Endothelial cell (in vitro differentiated cells): Measurements from ENCODE around the gene SRXN1. TPM values are rescaled to one million over a fixed set of nuclear protein-coding genes. Genes with fewer than 3 reads are reported as not detected.

Experiments used
- DNase-seq: peaks from one replicate; pipeline ENCODE4 v3.0.0; 2021; ENCODE audit warnings: low spot score
- H3K27ac Mint-ChIP-seq: one replicate; pipeline ENCODE4 v1.8.0; 2021; ENCODE audit warnings: mixed read lengths, inconsistent platforms; ENCODE audit not compliant: unreplicated experiment
- H3K27me3 Mint-ChIP-seq: one replicate; pipeline ENCODE4 v1.8.0; 2021; ENCODE audit warnings: mild to moderate bottlenecking, moderate library complexity, mixed read lengths, inconsistent platforms; ENCODE audit not compliant: unreplicated experiment
- H3K36me3 Mint-ChIP-seq: one replicate; pipeline ENCODE4 v1.8.0; 2021; ENCODE audit warnings: mild to moderate bottlenecking, low read depth, mixed read lengths, inconsistent platforms; ENCODE audit not compliant: unreplicated experiment
- H3K4me1 Mint-ChIP-seq: one replicate; pipeline ENCODE4 v1.8.0; 2021; ENCODE audit warnings: mild to moderate bottlenecking, mixed read lengths, inconsistent platforms; ENCODE audit not compliant: unreplicated experiment
- H3K4me3 Mint-ChIP-seq: one replicate; pipeline ENCODE4 v1.8.0; 2021; ENCODE audit warnings: mild to moderate bottlenecking, mixed read lengths, inconsistent platforms; ENCODE audit not compliant: unreplicated experiment
- H3K9me3 Mint-ChIP-seq: one replicate; pipeline ENCODE4 v1.8.0; 2021; ENCODE audit warnings: mixed read lengths, inconsistent platforms; ENCODE audit not compliant: unreplicated experiment
- CTCF ChIP-seq: fragments of 200-600 bp; sonication (generic); IDR thresholded peaks from one replicate; pipeline ENCODE4 v1.5.0; 2021; ENCODE audit warnings: antibody characterized with exemption; ENCODE audit not compliant: unreplicated experiment
- total RNA-seq: library from RNA; stranded (reverse); fragmentation: NEBNext Ultra II Directional; extraction: Animal tissue kit (Norgen Biotek cat#: 25700); gene quantifications from one replicate; pipeline ENCODE4 v1.2.1, GENCODE V29; 2021; ENCODE audit not compliant: unreplicated experiment

Gene SRXN1
- total RNA-seq, 1 donor from 2014 or later: 4.1 TPM

DNA sequence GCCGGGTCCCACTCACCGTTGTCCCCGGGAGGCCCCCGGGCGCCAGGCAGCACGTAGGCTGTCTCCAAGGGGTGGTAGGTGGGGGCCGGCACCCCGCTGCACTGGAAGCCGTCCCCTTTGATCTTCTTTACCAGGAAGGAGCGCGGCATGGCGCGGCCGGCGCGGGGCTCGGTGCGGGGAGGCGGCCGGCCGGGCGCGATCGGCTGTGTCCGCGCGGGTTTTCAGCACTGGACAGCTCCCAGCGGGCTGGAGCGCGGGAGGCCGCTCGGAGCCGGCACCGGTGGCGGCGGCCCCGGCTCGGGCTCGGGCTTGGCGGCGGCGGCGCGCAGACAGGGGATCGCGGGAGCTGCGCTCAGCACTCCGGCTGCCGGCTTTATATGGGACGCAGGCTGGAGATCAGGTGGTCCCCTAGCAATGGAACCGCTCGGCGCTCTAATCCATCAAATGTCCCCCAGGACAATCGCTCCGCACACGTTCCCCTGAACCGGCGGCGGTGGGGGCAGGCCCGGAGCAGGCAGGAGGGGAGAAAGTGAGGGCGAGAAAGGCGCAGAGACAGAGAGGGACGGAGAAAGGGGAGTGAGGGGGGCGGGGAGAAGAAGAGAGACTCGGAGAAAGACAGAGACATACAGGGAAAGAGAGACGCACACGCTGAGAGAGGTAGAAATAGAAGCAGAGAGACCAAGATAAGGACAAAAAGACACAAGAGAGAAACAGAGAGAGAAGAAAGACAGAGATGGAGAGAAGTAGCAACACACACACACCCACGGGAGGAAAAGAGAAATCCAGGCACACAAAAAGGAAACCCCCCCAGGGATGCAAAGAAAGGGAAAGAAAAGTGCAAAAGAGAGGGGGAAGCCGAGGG is 22.7 kb upstream of the SRXN1 start, which contains the start of gene SCRT2:
TSS of gene SCRT2 (minus strand) at position 350 of the 862 bp plus-strand sequence. CDS start at position 149, 201 bp downstream.
- Mint-ChIP-seq H3K27me3 (peaks cover 9% of the 10 kb centered on the region), H3K27ac (no peak within 1 kb of the TSS), H3K4me1 (peaks cover 11% of the 10 kb centered on the region), H3K9me3 (no peaks in the 10 kb centered on the region), H3K4me3 (peak within 1 kb of the TSS; percentile 61), H3K36me3 (no peaks in the 10 kb centered on the region)
- peak; percentile 91 for DNase-seq
- TF ChIP-seq CTCF: no peak

- H3K4me3 Mint-ChIP-seq: no peak overlapping the region
- H3K9me3 Mint-ChIP-seq: no peaks in the 10 kb centered on the region
- no peak for TF ChIP-seq CTCF
- peaks cover 11% of the 10 kb centered on the region for H3K4me1 Mint-ChIP-seq
- no peaks in the 10 kb centered on the region for H3K36me3 Mint-ChIP-seq
- H3K27me3 Mint-ChIP-seq: peaks cover 9% of the 10 kb centered on the region
- DNase-seq: no peak
- H3K27ac Mint-ChIP-seq: no peak overlapping the region
Observed at GRCh38 chr20:675033-675452, 22.0 kb upstream of the SRXN1 start.

DNA sequence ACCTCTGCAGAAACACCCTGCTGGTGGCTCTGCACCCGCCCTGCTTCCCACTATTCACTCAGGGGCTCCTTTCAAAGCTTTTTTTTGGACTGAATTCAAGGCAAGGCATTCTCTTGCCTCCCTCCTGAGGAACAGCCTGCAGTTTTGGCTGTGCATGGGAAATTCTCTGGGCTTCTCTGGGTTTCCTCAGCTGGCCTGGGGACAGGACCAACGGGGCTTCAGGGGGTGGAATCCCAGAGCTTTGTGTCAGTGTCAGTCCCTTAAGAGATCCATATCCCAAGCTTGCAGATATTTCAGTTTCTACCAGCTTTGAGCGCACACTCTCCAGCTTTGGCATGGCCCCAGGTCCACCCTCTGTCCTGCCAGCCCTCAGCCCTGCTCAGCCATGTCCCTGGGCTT is 20.6 kb upstream of the SRXN1 start:
- H3K4me1 Mint-ChIP-seq: peaks cover 11% of the 10 kb centered on the region
- no peak for DNase-seq
- H3K27me3 Mint-ChIP-seq: peaks cover 9% of the 10 kb centered on the region
- no peaks in the 10 kb centered on the region for H3K36me3 Mint-ChIP-seq
- H3K9me3 Mint-ChIP-seq: no peaks in the 10 kb centered on the region
- H3K4me3 Mint-ChIP-seq: no peak overlapping the region
- TF ChIP-seq CTCF: no peak
- H3K27ac Mint-ChIP-seq: no peak overlapping the region

- Mint-ChIP-seq H3K27me3 (peaks cover 10% of the 10 kb centered on the region), H3K9me3 (no peaks in the 10 kb centered on the region), H3K4me3 (no peak overlapping the region), H3K36me3 (no peaks in the 10 kb centered on the region), H3K27ac (no peak overlapping the region), H3K4me1 (peaks cover 11% of the 10 kb centered on the region)
- peak; percentile 35 for DNase-seq
- peak; percentile 50 for TF ChIP-seq CTCF
Observed at GRCh38 chr20:672963-673602, 20.1 kb upstream of the SRXN1 start.
